ENCODE measurements around the gene GPC4. TPM values are rescaled to one million over a fixed set of nuclear protein-coding genes. Genes with fewer than 3 reads are reported as not detected.
"Not testable (repeated sequence)": the region's sequence is repeated elsewhere in the genome, so short reads cannot be mapped to it uniquely, and the experiment has no call there.

Gene GPC4
- total and polyA plus RNA-seq, 2 donors (not counting 3 experiments of a cell fraction or from before 2014, with no cell fraction given), result 0.20 TPM; not detected in 1

GRCh38 chrX:133285341-133285740, 129.9 kb downstream of the GPC4 start:
- H3K9ac ChIP-seq (replicated peaks; ENCODE audit: extremely low read depth, insufficient read depth, low read length), result no peak overlapping the region
- H3K27me3 ChIP-seq (ENCODE audit: control insufficient read depth in 2 of 2, insufficient read depth in 2 of 2, low read length in 2 of 2), result no peaks in the 10 kb centered on the region
- no peak for FAIRE-seq
- H3K4me3 ChIP-seq (replicated peaks in 1 of 3; ENCODE audit: insufficient read depth in 1 of 3, low read depth in 1 of 3, low read length in 3 of 3), result no peak overlapping the region
- BruUV-seq (replicated peaks), result no TSS peak
- H3K9me3 ChIP-seq (replicated peaks; ENCODE audit: control insufficient read depth, insufficient read depth, low read length), result no peaks in the 10 kb centered on the region
- H4K20me1 ChIP-seq (replicated peaks; ENCODE audit: control insufficient read depth, extremely low read depth, insufficient read depth, low read length), result no peaks in the 10 kb centered on the region
- TF ChIP-seq, protein P1, sequence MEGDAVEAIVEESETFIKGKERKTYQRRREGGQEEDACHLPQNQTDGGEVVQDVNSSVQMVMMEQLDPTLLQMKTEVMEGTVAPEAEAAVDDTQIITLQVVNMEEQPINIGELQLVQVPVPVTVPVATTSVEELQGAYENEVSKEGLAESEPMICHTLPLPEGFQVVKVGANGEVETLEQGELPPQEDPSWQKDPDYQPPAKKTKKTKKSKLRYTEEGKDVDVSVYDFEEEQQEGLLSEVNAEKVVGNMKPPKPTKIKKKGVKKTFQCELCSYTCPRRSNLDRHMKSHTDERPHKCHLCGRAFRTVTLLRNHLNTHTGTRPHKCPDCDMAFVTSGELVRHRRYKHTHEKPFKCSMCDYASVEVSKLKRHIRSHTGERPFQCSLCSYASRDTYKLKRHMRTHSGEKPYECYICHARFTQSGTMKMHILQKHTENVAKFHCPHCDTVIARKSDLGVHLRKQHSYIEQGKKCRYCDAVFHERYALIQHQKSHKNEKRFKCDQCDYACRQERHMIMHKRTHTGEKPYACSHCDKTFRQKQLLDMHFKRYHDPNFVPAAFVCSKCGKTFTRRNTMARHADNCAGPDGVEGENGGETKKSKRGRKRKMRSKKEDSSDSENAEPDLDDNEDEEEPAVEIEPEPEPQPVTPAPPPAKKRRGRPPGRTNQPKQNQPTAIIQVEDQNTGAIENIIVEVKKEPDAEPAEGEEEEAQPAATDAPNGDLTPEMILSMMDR (IDR thresholded peaks at IDR 0.05; ENCODE audit: extremely low read depth in 1 of 2, insufficient read depth in 1 of 2, low read depth in 1 of 2, low read length in 2 of 2), result no peak
- TF ChIP-seq FOS (IDR thresholded peaks at IDR 0.05; ENCODE audit: borderline replicate concordance, insufficient read depth, low read length) (no peak), MAX (IDR thresholded peaks at IDR 0.05; ENCODE audit: insufficient read depth, insufficient read length) (no peak), EZH2 (IDR thresholded peaks at IDR 0.05; ENCODE audit: borderline replicate concordance, low read depth, low read length, severe bottlenecking) (no peak), MYC (IDR thresholded peaks at IDR 0.05; ENCODE audit: low read depth, low read length) (no peak), POLR2A (IDR thresholded peaks at IDR 0.05; ENCODE audit: low read depth, low read length) (no peak), POLR2AphosphoS5 (IDR thresholded peaks at IDR 0.05; ENCODE audit: insufficient read depth, low read depth, low read length) (no peak), GATA2 (IDR thresholded peaks at IDR 0.05; ENCODE audit: insufficient read depth, insufficient read length, low read depth, low read length) (no peak), JUN (IDR thresholded peaks at IDR 0.05; ENCODE audit: borderline replicate concordance, insufficient read depth, insufficient read length, low read depth) (no peak)
- CTCF ChIA-PET, result no interaction called here
- H3K4me2 ChIP-seq (ENCODE audit: insufficient read depth, low read length), result no peak overlapping the region
- no peak overlapping the region for H2AFZ ChIP-seq (ENCODE audit: low read depth, low read length)
- H3K4me1 ChIP-seq (ENCODE audit: control insufficient read depth, extremely low read depth, insufficient read depth, low read length), result no peaks in the 10 kb centered on the region
- POLR2A ChIA-PET, result no interaction called here
- no peaks in the 10 kb centered on the region for H3K36me3 ChIP-seq (ENCODE audit: control insufficient read depth in 2 of 2, extremely low read depth in 1 of 2, insufficient read depth in 2 of 2, low read length in 2 of 2)
- intact Hi-C loops (cut with micrococcal nuclease) (no loop called here), dilution Hi-C loops (cut with MboI; ENCODE audit: extremely low pct_ligation_motif_present, low sequenced_read_pairs) (no loop called here)
- DNase-seq (ENCODE audit: low read depth, low spot score), result no peak
- H3K79me2 ChIP-seq (ENCODE audit: control insufficient read depth, insufficient read depth, low read length), result no peaks in the 10 kb centered on the region
- no peaks in the 10 kb centered on the region for H3K9me1 ChIP-seq (replicated peaks; ENCODE audit: control insufficient read depth, extremely low read depth, insufficient read depth, low read length)
- H3K27ac ChIP-seq (ENCODE audit: insufficient read depth, low read depth, low read length), result no peak overlapping the region

DNA sequence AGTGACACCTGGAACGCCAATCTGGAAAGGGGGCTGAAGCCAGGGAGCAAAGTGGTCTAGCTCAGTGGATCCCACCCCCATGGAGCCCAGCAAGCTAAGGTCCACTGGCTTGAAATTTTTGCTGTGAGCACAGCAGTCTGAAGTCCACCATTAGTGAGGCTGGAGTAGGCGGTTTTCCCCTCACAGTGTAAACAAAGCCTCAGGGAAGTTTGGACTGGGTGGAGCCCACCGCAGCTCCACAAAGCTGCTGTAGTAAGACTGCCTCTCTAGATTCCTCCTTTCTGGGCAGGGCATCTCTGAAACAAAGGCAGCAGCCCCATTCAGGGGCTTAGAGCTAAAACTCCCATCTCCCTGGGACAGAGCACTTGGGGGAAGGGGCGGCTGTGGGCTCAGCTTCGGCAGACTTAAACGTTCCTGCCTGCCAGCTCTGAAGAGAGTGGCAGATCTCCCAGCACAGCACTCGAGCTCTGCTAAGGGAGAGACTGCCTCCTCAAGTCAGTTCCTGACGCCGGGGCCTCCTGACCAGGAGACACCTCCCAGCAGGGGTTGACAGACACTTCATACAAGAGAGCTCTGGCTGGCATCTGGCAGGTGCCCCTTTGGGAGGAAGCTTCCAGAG, 136.1 kb downstream of the GPC4 start:
- H3K4me2 ChIP-seq (ENCODE audit: insufficient read depth, low read length); H3K9ac ChIP-seq (replicated peaks; ENCODE audit: extremely low read depth, insufficient read depth, low read length); H3K9me1 ChIP-seq (replicated peaks; ENCODE audit: control insufficient read depth, extremely low read depth, insufficient read depth, low read length); DNase-seq (ENCODE audit: low read depth, low spot score); H3K36me3 ChIP-seq (ENCODE audit: control insufficient read depth in 2 of 2, extremely low read depth in 1 of 2, insufficient read depth in 2 of 2, low read length in 2 of 2); POLR2A ChIA-PET; FAIRE-seq; intact Hi-C loops (cut with micrococcal nuclease); dilution Hi-C loops (cut with MboI; ENCODE audit: extremely low pct_ligation_motif_present, low sequenced_read_pairs); H3K27ac ChIP-seq (ENCODE audit: insufficient read depth, low read depth, low read length); H3K79me2 ChIP-seq (ENCODE audit: control insufficient read depth, insufficient read depth, low read length); H4K20me1 ChIP-seq (replicated peaks; ENCODE audit: control insufficient read depth, extremely low read depth, insufficient read depth, low read length); H3K27me3 ChIP-seq (ENCODE audit: control insufficient read depth in 2 of 2, insufficient read depth in 2 of 2, low read length in 2 of 2); H3K4me1 ChIP-seq (ENCODE audit: control insufficient read depth, extremely low read depth, insufficient read depth, low read length); BruUV-seq (replicated peaks); H3K4me3 ChIP-seq (replicated peaks in 1 of 3; ENCODE audit: insufficient read depth in 1 of 3, low read depth in 1 of 3, low read length in 3 of 3); H2AFZ ChIP-seq (ENCODE audit: low read depth, low read length); H3K9me3 ChIP-seq (replicated peaks; ENCODE audit: control insufficient read depth, insufficient read depth, low read length); CTCF ChIA-PET: not testable (repeated sequence)

Data from endothelial cell of umbilical vein (primary cell).